Ectodermal cell (in vitro differentiated cells): ENCODE measurements around the gene WDR6.

ENCODE experiments used
- H3K27ac ChIP-seq: 2 replicates; pipeline ENCODE4 v1.7.0; 2013; ENCODE audit warnings: mild to moderate bottlenecking, low read depth, low read length; ENCODE audit not compliant: insufficient read depth, poor library complexity, severe bottlenecking
- H3K27me3 ChIP-seq: 2 replicates; pipeline ENCODE4 v1.7.0; 2013; ENCODE audit warnings: mild to moderate bottlenecking, low read length; ENCODE audit not compliant: insufficient read depth, control insufficient read depth, poor library complexity, severe bottlenecking
- H3K36me3 ChIP-seq: one replicate; pipeline ENCODE4 v1.7.0; 2013; ENCODE audit warnings: low read length; ENCODE audit not compliant: control insufficient read depth, insufficient read depth
- H3K4me1 ChIP-seq: one replicate; pipeline ENCODE4 v1.7.0; 2013; ENCODE audit warnings: low read length; ENCODE audit not compliant: control insufficient read depth, insufficient read depth
- H3K4me3 ChIP-seq: 2 replicates; pipeline ENCODE4 v1.7.0; 2013; ENCODE audit warnings: low read depth, low read length, control low read depth; ENCODE audit not compliant: insufficient read depth
- H3K9me3 ChIP-seq: 2 replicates; pipeline ENCODE4 v1.7.0; 2013; ENCODE audit warnings: mild to moderate bottlenecking, low read length, moderate library complexity; ENCODE audit not compliant: control insufficient read depth
- WGBS, 2 experiments: methylation state at CpG; one replicate each; pipeline ENCODE4 v1.1.7; 2013; ENCODE audit warnings: missing lambda C conversion rate in 2 of 2; 5-methylcytosine and 5-hydroxymethylcytosine counted together

Gene WDR6

DNA sequence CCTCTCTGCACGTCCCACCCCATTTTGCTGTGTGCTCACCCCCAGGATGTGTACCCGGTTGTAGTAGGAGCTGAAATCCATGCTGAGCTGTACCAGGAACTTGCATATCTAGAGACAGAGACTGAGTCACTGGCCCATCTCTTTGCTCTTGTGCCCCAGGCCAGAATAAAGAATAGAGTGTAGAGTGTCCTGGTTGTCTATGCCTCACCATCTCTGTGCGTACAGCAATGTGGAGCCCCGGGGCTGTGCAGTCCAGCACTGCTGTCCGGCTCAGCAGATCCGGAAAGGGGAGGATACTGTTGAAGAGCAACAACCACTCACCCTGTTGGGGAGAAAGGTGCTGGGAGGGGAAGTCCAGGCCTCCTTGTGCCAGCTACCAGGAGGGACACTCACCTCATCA, 8.6 kb downstream of the WDR6 start:
- no peaks in the 10 kb centered on the region for H3K9me3 ChIP-seq
- peaks cover 48% of the 10 kb centered on the region for H3K36me3 ChIP-seq
- H3K27me3 ChIP-seq = no peaks in the 10 kb centered on the region
- 95 to 97% methylated on average over 6 of the region's 6 CpGs for WGBS, 2 experiments
- no peak overlapping the region for H3K27ac ChIP-seq
- no peak overlapping the region for H3K4me3 ChIP-seq
- peaks cover 9% of the 10 kb centered on the region for H3K4me1 ChIP-seq

DNA sequence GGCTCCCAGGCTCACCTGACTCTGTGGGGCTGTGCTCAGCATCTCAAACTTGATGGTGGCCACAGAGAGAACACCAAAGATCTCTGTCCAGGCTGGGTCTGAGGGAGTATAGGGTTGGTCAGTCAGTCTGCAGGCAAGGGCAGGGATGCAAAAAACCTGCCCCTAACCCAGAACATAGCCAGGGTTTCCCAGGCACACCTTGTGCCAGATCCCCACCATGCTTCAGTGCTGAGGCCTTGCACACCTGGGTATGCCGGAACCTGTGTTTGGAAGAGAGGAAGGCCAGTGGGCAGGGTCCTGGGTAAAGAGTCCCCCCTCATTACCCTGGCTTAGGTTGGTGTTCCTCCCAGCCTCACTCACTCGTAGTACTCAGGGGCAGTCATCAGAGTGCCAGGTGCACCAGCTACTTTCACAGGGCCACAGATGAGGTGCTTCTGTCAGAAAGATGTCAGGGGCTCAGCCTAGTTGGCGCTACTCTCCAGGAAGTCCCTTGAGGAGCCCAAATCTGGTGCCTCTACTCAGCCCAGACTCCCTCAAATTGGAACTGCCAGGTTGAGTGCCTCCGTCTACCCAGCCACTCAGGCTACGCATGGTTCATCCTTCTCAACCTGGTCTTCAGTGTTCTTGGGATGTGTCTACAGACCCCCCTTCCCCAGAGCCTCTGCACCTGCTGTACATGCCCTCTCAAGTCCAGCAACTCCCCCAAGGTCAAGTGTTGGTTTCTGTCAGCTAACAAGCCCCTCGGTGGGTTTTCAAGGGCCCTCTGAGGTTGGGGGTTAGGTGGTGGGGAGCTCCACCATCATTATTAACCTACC, 9.4 kb downstream of the WDR6 start:
- H3K9me3 ChIP-seq = no peaks in the 10 kb centered on the region
- H3K27ac ChIP-seq = no peak overlapping the region
- peaks cover 40% of the 10 kb centered on the region for H3K36me3 ChIP-seq
- no peak overlapping the region for H3K4me3 ChIP-seq
- peaks cover 9% of the 10 kb centered on the region for H3K4me1 ChIP-seq
- WGBS, 2 experiments = 94 to 96% methylated on average over 5 to 6 of the region's 6 CpGs
- no peaks in the 10 kb centered on the region for H3K27me3 ChIP-seq

DNA sequence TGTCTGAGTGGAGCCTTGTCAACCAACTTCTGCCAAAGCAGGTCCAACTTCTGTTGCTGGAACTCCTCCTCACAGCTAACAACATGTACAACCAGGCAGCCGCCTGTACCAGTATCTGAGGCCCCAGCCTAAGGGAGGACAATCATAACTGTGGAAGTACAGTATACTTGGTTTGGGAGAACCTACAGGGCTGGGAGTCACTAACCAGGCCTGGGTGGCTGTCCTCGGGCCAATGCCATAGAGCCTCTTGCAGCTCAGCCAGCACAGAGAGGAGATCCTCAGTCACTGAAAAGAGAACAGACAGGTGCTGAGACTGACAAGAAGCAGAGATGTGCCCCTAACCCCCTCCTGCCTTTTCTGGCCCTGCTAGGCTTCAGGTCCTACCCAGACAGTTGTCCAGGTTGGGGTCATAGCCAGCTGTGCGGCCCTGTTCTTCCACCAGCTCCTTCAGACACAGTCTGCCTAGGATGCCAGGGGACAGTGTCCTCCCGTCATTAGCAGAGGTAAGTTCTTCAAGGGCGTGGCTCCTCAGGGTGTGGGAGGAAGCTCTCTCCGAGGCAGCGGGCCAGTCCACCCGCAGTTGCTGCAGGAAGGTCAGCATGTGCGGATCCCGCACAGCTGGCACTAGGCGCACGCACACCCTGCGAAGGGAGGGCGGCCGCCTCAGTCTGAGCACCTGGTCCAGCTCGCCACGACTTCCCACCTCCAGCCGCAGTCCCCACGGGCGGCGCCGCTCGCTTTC, 10.2 kb downstream of the WDR6 start:
- WGBS, 2 experiments = 20 to 21% methylated on average over 23 of the region's 23 CpGs
- peaks cover 33% of the 10 kb centered on the region for H3K36me3 ChIP-seq
- no peaks in the 10 kb centered on the region for H3K9me3 ChIP-seq
- peaks cover 9% of the 10 kb centered on the region for H3K4me1 ChIP-seq
- H3K27me3 ChIP-seq = no peaks in the 10 kb centered on the region
- H3K27ac ChIP-seq = no peak overlapping the region
- peak overlapping the region; percentile 90 for H3K4me3 ChIP-seq

DNA sequence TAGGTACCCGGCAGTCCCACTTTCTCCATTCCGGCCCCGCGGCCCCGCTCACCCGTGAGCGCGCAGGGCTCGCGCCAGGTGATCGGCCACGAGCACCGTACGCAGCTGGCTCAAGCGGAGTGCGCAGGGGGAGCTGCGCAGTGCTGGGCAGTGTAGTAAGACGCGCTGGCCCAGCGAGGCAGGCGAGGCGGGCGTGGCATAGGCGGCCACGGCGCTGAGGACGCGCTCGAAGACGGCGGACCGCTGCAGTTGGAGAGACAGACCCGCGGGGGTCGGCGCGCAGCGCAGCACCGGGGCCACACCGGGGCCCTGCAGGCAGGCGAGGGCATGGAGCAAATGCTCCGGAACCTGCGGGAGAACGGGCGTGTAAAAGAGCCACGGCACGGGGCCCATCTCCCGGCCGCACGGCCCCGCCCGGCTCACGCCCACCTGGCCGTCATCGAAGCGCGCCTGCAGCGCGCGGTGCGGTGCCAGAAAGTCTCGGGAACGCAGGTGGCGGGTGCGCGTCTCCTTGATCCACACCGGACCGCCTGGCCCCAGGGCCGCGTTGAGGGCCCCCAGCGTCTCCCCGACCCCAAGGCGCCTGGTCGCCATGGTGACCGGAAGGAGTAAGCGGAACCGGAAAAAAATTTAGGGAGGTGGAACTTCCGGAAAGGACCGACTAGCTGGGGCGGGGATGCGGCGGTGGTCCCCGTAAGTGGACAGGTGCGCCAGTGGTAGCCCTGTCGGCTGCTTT, 10.9 kb downstream of the WDR6 start, which contains the start of gene DALRD3:
Gene DALRD3 (minus strand): TSS at position 610 of the 736 bp plus-strand sequence. CDS start 16 bp downstream, at position 594.
- Histone ChIP-seq H3K4me3 (peak within 1 kb of the TSS; percentile 90), H3K27ac (peak within 1 kb of the TSS; percentile 50), H3K9me3 (no peaks in the 10 kb centered on the region), H3K4me1 (peaks cover 14% of the 10 kb centered on the region), H3K27me3 (no peaks in the 10 kb centered on the region), H3K36me3 (peaks cover 33% of the 10 kb centered on the region)
- 1% methylated on average over 85 of the region's 85 CpGs for WGBS, 2 experiments

DNA sequence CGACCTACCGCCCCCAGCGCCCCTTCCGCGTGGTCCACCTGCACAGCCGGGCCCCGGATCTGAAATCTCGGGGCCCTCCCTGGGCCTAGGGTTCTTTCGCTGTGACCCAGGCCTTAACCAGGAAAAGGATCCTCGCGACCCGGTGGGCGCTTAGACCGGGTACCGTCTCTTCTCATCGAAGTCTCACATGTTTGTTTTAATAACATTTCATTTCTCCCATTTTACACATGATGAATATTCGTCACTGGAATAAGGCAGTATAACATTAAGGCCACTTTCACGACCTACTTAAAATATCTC, 11.5 kb downstream of the WDR6 start:
- H3K4me3 ChIP-seq = peak overlapping the region; percentile 90
- H3K27ac ChIP-seq = peak overlapping the region; percentile 50
- WGBS, 2 experiments = 9 to 11% methylated on average over 18 of the region's 18 CpGs
- H3K36me3 ChIP-seq = peaks cover 34% of the 10 kb centered on the region
- no peaks in the 10 kb centered on the region for H3K9me3 ChIP-seq
- peaks cover 18% of the 10 kb centered on the region for H3K4me1 ChIP-seq
- H3K27me3 ChIP-seq = no peaks in the 10 kb centered on the region

DNA sequence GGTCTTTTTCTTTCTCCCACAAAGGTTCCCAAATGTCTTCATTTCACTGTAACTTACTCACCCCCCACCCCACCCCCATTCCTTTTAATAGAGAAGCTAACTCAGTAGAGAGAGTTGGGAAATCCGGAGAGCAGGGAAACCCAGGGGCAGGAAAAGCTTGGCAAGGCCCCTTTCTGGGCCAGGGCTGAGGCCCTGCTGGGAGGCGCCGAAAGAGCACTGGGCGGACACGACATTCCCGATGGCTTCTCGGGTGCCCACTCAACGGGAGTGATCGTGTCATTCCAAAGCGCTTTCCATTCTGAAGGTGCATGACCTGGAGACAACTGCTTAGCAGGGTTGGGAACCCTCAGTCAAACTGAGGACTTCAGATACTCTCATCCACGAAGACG, 12.7 kb downstream of the WDR6 start:
- H3K4me1 ChIP-seq = peaks cover 18% of the 10 kb centered on the region
- H3K36me3 ChIP-seq = peaks cover 35% of the 10 kb centered on the region
- 67 to 73% methylated on average over 12 of the region's 12 CpGs for WGBS, 2 experiments
- no peaks in the 10 kb centered on the region for H3K9me3 ChIP-seq
- no peaks in the 10 kb centered on the region for H3K27me3 ChIP-seq
- no peak overlapping the region for H3K27ac ChIP-seq
- peak overlapping the region; percentile 97 for H3K4me3 ChIP-seq

DNA sequence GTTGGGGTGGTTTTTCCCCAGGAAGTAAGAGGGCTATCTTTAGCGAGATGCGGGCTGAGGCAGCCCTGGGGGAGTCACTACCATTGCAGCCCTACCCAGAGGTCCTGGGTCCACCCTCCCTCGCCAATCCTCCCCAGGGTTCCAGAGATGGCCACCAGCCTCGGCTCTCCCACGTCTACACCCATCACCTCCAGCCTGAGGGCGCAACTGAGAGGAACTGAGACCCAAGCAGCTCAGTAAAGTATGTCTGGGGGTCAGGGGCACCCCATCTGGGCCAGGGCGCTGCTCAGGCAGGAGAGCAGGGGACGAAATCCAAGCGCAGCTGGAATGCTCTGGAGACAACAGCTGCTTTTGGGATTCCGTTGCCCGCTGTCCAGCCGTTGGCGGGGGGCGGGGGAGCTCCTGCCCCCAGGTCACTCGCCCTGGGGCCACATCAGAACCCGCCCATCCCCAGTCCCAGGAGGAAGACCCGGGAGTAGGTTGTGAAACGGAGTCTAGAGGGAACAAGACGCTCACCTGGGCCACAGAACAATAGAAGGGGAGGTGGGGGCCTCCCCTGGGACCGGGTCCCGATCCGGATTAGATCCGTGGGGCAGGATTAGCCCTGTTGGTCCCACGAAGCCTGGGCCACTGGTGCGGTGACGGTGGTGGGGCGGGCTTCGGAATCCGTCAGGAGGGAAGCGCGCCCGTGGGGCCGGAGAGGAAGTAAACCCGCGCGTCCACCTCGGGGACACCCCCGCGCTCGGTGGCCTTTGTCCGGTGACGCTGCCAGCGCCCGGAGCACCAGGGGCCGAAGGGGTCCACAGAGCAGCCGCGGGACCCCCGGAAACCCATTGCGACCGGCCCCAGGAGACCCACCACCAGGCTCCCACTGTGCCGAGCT, 13.4 kb downstream of the WDR6 start:
- peak overlapping the region; percentile 97 for H3K27ac ChIP-seq
- H3K9me3 ChIP-seq = no peaks in the 10 kb centered on the region
- peaks cover 32% of the 10 kb centered on the region for H3K36me3 ChIP-seq
- peaks cover 18% of the 10 kb centered on the region for H3K4me1 ChIP-seq
- WGBS, 2 experiments = 4 to 5% methylated on average over 51 of the region's 51 CpGs
- H3K27me3 ChIP-seq = no peaks in the 10 kb centered on the region
- peak overlapping the region; percentile 97 for H3K4me3 ChIP-seq

DNA sequence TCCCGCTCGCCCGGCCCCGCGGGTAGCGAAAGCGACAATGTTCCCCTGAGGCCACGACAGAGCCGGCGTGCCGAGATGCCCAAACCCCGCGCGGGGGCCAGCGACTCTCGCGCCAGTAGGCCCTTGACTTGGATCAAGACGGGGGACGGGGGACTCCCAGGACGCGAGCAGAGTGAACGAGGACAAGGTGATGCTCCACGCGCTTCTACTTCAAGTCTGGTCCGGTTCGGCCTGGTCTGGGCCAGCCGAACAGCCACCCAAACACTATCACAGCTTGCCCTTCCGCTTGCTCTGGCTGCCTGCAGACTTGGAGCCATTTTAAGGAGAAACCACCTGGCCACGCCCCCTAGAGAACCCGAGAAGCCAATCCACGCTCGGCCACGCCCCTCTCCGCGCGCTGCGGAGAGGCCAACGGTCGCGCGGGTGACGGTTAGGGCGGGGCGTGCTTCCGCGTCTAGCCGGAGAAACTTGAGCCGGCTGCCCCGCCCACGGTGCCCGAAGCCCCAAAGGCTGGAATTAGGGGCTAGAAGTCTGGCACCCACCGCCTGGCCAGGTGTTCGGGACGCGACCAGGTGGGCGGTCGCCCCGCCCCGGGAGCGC, 14.1 kb downstream of the WDR6 start:
- peak overlapping the region; percentile 97 for H3K4me3 ChIP-seq
- H3K36me3 ChIP-seq = peaks cover 27% of the 10 kb centered on the region
- WGBS, 2 experiments = 0 to 1% methylated on average over 60 of the region's 60 CpGs
- no peaks in the 10 kb centered on the region for H3K27me3 ChIP-seq
- peaks cover 18% of the 10 kb centered on the region for H3K4me1 ChIP-seq
- peak overlapping the region; percentile 97 for H3K27ac ChIP-seq
- H3K9me3 ChIP-seq = no peaks in the 10 kb centered on the region
